ENCODE data around the gene KRTAP10-9.
"Not testable (repeated sequence)": the region's sequence is repeated elsewhere in the genome, so short reads cannot be mapped to it uniquely, and the experiment has no call there.

Gene KRTAP10-9

GRCh38 chr21:44640761-44641160, 13.9 kb downstream of the KRTAP10-9 start:
- DNase-seq (ENCODE audit: low read depth) = no peak
- TF ChIP-seq, protein P1, sequence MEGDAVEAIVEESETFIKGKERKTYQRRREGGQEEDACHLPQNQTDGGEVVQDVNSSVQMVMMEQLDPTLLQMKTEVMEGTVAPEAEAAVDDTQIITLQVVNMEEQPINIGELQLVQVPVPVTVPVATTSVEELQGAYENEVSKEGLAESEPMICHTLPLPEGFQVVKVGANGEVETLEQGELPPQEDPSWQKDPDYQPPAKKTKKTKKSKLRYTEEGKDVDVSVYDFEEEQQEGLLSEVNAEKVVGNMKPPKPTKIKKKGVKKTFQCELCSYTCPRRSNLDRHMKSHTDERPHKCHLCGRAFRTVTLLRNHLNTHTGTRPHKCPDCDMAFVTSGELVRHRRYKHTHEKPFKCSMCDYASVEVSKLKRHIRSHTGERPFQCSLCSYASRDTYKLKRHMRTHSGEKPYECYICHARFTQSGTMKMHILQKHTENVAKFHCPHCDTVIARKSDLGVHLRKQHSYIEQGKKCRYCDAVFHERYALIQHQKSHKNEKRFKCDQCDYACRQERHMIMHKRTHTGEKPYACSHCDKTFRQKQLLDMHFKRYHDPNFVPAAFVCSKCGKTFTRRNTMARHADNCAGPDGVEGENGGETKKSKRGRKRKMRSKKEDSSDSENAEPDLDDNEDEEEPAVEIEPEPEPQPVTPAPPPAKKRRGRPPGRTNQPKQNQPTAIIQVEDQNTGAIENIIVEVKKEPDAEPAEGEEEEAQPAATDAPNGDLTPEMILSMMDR (IDR thresholded peaks at IDR 0.05; ENCODE audit: insufficient read depth, low read depth, low read length, missing control alignments) = no peak
- H3K4me3 ChIP-seq (ENCODE audit: low read length) = no peak overlapping the region

- no peak overlapping the region for H3K4me3 ChIP-seq (ENCODE audit: low read length)
- no peak for DNase-seq (ENCODE audit: low read depth)
- TF ChIP-seq, protein P1 (IDR thresholded peaks at IDR 0.05; ENCODE audit: insufficient read depth, low read depth, low read length, missing control alignments) = no peak
Observed at GRCh38 chr21:44643741-44644310, 16.9 kb downstream of the KRTAP10-9 start.

GRCh38 chr21:44644878-44645277, 18.0 kb downstream of the KRTAP10-9 start:
- no peak for DNase-seq (ENCODE audit: low read depth)
- H3K4me3 ChIP-seq (ENCODE audit: low read length) = no peak overlapping the region
- TF ChIP-seq, protein P1 (IDR thresholded peaks at IDR 0.05; ENCODE audit: insufficient read depth, low read depth, low read length, missing control alignments) = no peak

DNA sequence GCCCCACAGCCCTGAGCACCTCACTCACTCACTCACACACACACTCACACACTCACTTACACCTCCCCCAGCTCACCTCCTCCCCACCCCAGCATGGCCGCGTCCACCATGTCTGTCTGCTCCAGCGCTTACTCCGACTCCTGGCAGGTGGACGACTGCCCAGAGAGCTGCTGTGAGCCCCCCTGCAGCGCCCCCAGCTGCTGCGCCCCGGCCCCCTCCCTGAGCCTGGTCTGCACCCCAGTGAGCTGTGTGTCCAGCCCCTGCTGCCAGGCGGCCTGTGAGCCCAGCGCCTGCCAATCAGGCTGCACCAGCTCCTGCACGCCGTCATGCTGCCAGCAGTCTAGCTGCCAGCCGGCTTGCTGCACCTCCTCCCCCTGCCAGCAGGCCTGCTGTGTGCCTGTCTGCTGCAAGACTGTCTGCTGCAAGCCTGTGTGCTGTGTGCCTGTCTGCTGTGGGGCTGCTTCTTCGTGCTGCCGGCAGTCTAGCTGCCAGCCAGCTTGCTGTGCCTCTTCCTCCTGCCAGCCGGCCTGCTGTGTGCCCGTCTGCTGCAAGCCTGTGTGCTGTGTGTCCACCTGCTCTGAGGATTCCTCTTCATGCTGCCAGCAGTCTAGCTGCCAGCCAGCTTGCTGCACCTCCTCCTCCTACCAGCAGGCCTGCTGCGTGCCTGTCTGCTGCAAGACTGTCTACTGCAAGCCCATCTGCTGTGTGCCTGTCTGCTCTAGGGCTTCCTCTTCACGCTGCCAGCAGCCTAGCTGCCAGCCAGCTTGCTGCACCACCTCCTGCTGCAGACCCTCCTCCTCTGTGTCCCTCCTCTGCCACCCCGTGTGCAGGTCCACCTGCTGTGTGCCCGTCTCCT, 19.7 kb downstream of the KRTAP10-9 start, which contains the start of gene KRTAP10-11:
KRTAP10-11 (plus strand) TSS at position 49 of the 856 bp plus-strand sequence; CDS start at position 94, 45 bp downstream.
- DNase-seq (ENCODE audit: low read depth) = not testable (repeated sequence)

GRCh38 chr21:44647222-44647552, 20.3 kb downstream of the KRTAP10-9 start:
- TF ChIP-seq, protein P1 (IDR thresholded peaks at IDR 0.05; ENCODE audit: insufficient read depth, low read depth, low read length, missing control alignments) = no peak
- DNase-seq (ENCODE audit: low read depth) = no peak
- H3K4me3 ChIP-seq (ENCODE audit: low read length) = no peak overlapping the region

More for the DNA sequence above, 19.7 kb downstream of the KRTAP10-9 start, which contains the start of gene KRTAP10-11:
- not testable (repeated sequence) for H3K4me3 ChIP-seq (ENCODE audit: low read length)

GRCh38 chr21:44648557-44649311, 21.8 kb downstream of the KRTAP10-9 start:
- no peak overlapping the region for H3K4me3 ChIP-seq (ENCODE audit: low read length)
- DNase-seq (ENCODE audit: low read depth) = no peak
- TF ChIP-seq, protein P1 (IDR thresholded peaks at IDR 0.05; ENCODE audit: insufficient read depth, low read depth, low read length, missing control alignments) = no peak

DNA sequence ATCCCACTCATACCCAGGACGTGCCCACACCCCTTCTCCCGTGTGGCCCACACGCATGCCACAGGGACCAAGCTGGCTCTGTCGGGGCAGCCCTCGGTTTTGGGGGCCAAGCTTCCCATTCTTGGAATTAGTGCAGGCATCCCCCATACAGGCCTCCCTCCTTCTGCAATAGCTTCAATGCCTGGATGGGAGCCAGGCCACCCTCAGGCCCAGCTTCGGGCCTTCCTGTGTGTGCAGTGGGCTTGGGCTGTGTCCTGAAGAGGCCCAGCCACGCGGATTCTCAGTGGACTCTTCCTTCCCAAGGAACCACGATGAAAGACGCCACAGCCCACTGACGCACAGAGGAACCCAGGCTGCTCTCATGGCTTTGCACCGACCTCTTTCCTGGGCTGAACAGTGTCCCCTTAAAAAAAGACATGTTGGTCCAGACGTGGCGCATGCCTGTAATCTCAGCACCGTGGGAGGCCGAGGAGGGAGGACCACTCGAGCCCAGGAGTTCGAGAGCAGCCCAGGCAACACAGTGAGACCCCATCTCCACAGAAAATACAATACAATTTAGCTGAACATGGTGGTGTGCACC, 22.7 kb downstream of the KRTAP10-9 start:
- H3K4me3 ChIP-seq (ENCODE audit: low read length) = no peak overlapping the region
- no peak for DNase-seq (ENCODE audit: low read depth)
- TF ChIP-seq, protein P1 (IDR thresholded peaks at IDR 0.05; ENCODE audit: insufficient read depth, low read depth, low read length, missing control alignments) = no peak

Data from epithelial cell of esophagus (primary cell).